NCI-H2029 treated with DMSO at 0.1 percent for 48 hours (cell line): ENCODE measurements around the gene NEDD4L.
A peak's percentile ranks its signal among the peaks of the same experiment; 100 is the strongest.

Experiments
- DNase-seq: peaks from one replicate; lab custom pipeline; 2025; lab: John Stamatoyannopoulos, UW

The NEDD4L gene

DNA sequence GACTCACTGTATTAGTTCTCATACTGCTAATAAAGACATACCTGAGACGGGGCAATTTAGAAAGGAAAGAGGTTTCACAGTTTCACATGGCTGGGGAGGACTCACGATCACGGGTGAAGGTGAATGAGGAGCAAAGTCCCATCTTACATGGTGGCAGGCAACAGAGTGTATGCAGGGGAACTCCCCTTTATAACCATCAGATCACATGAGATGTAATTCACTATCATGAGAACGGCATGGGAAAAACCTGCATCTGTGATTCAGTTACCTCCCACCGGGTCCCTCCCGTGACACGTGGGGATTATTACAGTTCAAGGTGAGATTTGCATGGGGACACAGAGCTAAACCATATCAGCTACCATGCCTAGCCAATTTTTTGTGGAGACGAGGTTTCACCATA is 168.2 kb downstream of the NEDD4L start:
- no peak for DNase-seq

DNA sequence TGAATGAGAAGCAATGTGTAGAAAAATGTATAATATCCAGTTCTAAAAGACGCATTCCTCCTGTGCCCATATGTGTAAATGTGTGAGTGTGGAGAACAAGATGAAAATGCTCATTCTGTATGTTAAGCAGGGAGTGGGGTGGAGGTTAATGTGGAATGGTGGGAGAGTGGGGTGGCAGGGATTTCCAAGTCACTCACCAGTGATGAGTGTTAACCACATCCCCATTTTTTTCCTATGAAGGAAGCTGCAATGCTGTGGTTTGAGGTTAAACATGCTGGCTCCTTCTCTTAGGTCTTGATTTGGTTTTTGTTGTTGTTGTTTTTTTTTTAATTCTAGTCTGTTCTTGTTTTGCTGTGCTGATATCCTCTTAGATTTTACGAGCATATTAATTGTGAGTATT is 169.4 kb downstream of the NEDD4L start:
- DNase-seq, result no peak

DNA sequence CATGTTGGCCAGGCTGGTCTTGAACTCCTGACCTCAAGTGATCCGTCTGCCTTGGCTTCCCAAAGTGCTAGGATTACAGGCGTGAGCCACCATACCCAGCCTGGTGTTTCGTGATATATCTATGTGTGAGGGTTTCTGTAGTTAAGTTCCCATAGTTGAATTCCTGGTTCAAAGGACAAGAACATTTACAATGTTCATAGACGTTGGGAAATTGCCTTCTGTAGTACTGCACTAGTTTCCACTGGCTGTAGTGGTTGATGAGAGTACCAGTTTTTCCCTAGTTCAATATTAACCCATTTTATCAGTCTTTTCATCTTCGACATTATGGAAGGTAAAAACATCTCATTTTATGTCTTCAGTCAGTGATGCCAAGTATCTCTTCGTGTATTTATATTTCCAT is 171.0 kb downstream of the NEDD4L start:
- DNase-seq, result no peak

DNA sequence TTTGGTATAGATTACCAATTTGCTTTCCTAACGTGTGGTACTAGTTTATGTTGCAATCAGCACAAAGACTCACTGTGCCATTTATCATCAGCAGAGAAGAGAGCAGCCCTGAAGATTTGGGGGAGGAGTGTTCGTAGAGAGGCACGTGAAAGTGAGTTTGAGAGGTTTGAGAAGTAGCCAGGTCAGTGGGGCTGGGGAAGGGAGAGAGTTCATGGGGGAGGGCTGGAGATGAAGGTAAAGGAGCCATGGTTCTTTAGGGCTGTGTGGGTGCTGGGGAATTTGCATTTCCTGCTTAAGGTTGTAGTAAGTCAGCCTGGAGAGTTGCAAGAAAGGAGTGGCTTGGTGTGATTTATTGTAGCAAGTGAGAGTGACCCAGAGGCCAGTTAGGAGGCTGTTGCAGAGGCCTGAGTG is 172.1 kb downstream of the NEDD4L start:
- DNase-seq, result no peak

- no peak for DNase-seq
Measured at GRCh38 chr18:58217052-58217451, 173.0 kb downstream of the NEDD4L start.

GRCh38 chr18:58218117-58218516 is 174.1 kb downstream of the NEDD4L start:
- no peak for DNase-seq

DNA sequence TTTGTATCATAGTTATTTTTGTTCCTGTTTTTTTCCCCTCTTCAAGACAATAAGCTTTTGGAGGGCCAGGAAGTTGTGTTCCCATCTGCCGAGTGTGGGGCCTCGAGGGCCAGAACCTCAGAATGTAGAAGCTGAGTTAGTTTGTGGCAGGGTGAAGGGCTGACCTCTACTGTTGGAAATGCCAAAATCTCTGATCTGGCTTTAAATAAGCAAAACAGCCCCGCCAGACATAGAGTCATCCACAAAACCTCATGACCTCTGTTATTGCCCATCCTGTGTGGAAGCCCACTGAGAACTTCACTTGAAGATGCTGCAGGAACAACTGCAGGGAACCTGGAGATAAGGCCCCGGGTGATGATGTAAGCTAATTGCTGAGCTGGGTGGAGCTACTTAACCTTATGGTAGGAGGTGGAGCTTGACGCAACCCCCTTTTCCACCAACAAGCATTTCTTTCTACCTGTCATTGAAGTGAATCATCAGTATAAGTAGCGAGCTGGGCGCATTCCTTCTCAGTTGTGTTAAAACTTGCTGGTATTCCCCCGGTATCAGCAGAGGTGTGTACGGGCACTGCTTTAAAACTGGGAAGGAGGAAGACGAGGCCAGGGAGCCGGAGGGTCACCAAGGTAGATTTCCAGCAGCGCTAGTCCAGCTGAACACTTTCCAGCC is 177.2 kb downstream of the NEDD4L start:
- no peak for DNase-seq

GRCh38 chr18:58222432-58223125 is 178.6 kb downstream of the NEDD4L start:
- no peak for DNase-seq

- peak; percentile 60 for DNase-seq
Measured at GRCh38 chr18:58223717-58224424, 179.8 kb downstream of the NEDD4L start.

DNA sequence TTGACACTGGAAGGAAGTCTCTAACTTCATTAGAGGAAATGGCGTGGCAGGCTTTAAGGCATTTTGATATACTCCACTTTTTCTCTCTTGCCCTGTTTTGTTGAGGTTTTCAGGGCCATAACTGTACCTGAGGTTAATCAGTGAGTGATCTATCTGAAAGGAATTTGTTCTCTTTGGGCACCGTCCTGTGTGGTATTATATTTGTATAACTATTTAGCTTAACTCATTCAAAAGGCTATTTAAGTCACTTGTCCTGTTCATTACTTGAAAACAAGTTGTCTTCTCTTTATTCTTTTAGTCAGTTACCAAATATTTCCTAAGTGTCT is 180.4 kb downstream of the NEDD4L start:
- DNase-seq, result no peak

DNA sequence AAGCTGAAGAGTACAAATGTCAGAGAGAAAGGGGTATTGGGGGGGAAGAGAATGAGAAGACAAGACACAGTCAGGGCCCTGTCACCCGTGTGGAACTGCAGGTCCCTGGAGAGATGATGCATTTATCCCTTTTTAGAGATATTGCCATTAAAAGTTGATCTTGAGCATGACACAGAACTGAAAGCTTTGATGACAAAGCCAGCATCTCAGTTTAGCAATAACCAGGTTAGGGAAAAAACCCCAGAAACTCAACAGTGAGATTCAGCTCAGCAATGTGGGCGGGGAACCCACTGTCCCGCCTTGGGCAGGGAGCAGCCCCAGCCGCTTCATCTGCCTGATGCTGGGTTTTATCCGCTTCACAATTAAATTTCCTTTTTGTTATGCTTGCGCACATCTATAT is 181.1 kb downstream of the NEDD4L start:
- no peak for DNase-seq

GRCh38 chr18:58226429-58226828 is 182.4 kb downstream of the NEDD4L start:
- DNase-seq, result no peak

DNA sequence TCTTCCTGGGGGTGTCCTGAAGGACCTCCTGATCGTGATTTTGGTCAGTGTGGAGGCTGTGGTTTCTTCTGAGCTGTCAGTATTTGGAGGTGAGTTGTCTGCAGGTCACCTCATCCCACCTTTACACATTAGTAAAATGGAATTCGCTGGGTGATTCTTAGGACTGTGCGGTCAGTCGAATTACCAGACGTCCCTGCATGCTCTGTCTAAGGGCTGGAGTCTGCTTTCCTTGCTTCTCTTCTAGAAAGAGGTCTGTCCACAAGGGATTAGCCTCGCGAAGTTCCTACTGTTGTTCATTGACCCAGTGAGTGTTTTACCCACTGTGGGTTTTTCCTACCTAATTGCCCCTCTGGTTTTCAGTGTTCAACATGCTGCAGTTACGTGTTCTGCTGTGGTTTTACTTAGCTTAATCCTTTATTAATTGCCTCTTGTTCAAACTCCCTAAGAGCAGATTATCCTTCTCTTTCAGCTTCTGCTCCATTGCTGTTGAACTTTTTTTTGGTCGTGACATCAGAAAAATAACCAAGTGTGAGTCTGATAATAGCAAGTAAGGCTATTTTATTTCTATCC is 183.4 kb downstream of the NEDD4L start:
- no peak for DNase-seq

DNA sequence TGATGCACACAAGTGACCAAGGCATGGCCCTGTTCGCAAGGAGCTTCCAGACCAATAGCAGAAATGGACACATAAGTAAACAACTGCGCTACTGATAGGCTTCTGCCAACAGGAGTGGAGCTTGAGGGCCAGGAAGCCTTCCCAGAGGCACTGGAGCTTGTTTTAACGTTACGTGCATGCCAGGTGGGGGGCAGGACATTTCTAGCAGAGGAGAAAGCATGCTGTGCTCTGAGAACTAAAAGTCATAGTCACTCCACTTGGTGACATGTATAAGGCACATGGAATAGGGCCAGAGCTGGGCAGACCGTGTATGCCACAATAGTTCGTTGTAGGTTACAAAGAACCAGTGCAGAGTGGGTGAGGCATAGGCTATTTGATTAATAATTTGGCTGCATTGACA is 184.2 kb downstream of the NEDD4L start:
- DNase-seq, result no peak

- DNase-seq, result no peak
Measured at GRCh38 chr18:58228762-58229161, 184.7 kb downstream of the NEDD4L start.

DNA sequence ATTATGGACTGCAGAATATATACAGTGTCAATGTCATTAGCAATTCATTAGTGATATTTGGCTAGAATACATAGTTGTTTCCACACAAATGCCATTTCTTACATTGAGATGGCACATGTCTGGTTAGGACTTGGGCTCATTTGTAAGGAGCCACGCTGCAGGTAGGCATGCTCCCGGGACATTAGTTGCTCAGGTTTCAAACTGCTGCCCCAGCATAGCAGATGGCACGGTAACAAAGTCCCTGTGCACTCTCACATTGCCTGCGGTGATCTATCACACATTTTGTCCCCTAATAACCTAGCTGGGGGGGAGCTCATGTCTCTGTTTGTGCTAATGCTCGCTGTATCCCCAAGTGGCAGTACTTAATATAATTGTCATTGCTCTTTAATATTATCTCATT is 185.1 kb downstream of the NEDD4L start:
- DNase-seq, result no peak

GRCh38 chr18:58230438-58231179 is 186.6 kb downstream of the NEDD4L start:
- DNase-seq, result no peak

GRCh38 chr18:58231930-58232329 is 187.9 kb downstream of the NEDD4L start:
- no peak for DNase-seq

- DNase-seq, result no peak
Measured at GRCh38 chr18:58232668-58233067, 188.6 kb downstream of the NEDD4L start.

- no peak for DNase-seq
Measured at GRCh38 chr18:58234359-58234741, 190.3 kb downstream of the NEDD4L start.

- DNase-seq, result no peak
Measured at GRCh38 chr18:58235001-58235436, 191.0 kb downstream of the NEDD4L start.

GRCh38 chr18:58239879-58240278 is 195.9 kb downstream of the NEDD4L start:
- DNase-seq, result no peak
